ENCODE measurements around the gene MYO1A. TPM values are rescaled to one million over a fixed set of nuclear protein-coding genes. Genes with fewer than 3 reads are reported as not detected.

MYO1A gene
- polyA plus RNA-seq (not detected in 2 replicates), polyA minus RNA-seq (not detected in 2 replicates)

DNA sequence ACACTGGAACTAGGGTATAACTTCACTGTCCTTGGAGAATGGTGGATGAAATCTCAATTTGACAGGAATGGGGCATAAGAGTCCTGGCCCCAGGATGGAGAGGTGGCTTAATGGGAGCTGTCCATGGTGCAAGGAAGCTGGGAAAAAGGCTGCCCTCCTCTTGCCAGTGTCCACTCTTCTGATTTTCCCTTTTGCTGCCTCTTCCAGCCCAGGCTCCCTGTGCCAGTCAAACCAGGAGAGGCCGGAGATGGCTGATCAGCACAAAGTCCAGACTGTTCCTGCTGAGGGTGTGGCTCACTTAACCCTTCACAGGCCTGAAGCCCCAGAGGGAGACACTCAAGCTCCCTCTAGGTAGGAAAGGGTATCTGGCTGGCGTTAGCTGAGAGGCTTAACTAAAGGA is at the start of gene MYO1A:
MYO1A (minus strand) TSS at position 240 of the 400 bp plus-strand sequence. CDS start 1,806 bp downstream, outside the sequence.
- H2AFZ ChIP-seq (ENCODE audit: low read depth, low read length), result no peak within 1 kb of the TSS
- H4K20me1 ChIP-seq (ENCODE audit: insufficient read depth), result no peaks in the 10 kb centered on the region
- no peaks in the 10 kb centered on the region for H3K36me3 ChIP-seq (ENCODE audit: insufficient read depth, low read length)
- no peaks in the 10 kb centered on the region for H3K9me3 ChIP-seq (ENCODE audit: low read length)
- TF ChIP-seq, protein P1, sequence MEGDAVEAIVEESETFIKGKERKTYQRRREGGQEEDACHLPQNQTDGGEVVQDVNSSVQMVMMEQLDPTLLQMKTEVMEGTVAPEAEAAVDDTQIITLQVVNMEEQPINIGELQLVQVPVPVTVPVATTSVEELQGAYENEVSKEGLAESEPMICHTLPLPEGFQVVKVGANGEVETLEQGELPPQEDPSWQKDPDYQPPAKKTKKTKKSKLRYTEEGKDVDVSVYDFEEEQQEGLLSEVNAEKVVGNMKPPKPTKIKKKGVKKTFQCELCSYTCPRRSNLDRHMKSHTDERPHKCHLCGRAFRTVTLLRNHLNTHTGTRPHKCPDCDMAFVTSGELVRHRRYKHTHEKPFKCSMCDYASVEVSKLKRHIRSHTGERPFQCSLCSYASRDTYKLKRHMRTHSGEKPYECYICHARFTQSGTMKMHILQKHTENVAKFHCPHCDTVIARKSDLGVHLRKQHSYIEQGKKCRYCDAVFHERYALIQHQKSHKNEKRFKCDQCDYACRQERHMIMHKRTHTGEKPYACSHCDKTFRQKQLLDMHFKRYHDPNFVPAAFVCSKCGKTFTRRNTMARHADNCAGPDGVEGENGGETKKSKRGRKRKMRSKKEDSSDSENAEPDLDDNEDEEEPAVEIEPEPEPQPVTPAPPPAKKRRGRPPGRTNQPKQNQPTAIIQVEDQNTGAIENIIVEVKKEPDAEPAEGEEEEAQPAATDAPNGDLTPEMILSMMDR (IDR thresholded peaks at IDR 0.05; ENCODE audit: poor library complexity, severe bottlenecking), result no peak
- TF ChIP-seq MXI1 (conservative IDR thresholded peaks at IDR 0.05; ENCODE audit: poor library complexity, severe bottlenecking) (no peak), TAF1 (IDR thresholded peaks at IDR 0.05; ENCODE audit: low read depth) (no peak), EP300 (conservative IDR thresholded peaks at IDR 0.05; ENCODE audit: poor library complexity, severe bottlenecking) (no peak), EZH2 (IDR thresholded peaks at IDR 0.05; ENCODE audit: borderline replicate concordance, insufficient read depth, low read length, poor library complexity, severe bottlenecking) (no peak), RAD21 (conservative IDR thresholded peaks at IDR 0.05) (no peak), POLR2AphosphoS5 (IDR thresholded peaks at IDR 0.05) (no peak)
- TF ChIP-seq, protein P2, sequence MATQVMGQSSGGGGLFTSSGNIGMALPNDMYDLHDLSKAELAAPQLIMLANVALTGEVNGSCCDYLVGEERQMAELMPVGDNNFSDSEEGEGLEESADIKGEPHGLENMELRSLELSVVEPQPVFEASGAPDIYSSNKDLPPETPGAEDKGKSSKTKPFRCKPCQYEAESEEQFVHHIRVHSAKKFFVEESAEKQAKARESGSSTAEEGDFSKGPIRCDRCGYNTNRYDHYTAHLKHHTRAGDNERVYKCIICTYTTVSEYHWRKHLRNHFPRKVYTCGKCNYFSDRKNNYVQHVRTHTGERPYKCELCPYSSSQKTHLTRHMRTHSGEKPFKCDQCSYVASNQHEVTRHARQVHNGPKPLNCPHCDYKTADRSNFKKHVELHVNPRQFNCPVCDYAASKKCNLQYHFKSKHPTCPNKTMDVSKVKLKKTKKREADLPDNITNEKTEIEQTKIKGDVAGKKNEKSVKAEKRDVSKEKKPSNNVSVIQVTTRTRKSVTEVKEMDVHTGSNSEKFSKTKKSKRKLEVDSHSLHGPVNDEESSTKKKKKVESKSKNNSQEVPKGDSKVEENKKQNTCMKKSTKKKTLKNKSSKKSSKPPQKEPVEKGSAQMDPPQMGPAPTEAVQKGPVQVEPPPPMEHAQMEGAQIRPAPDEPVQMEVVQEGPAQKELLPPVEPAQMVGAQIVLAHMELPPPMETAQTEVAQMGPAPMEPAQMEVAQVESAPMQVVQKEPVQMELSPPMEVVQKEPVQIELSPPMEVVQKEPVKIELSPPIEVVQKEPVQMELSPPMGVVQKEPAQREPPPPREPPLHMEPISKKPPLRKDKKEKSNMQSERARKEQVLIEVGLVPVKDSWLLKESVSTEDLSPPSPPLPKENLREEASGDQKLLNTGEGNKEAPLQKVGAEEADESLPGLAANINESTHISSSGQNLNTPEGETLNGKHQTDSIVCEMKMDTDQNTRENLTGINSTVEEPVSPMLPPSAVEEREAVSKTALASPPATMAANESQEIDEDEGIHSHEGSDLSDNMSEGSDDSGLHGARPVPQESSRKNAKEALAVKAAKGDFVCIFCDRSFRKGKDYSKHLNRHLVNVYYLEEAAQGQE (IDR thresholded peaks at IDR 0.05; ENCODE audit: borderline replicate concordance), result no peak
- H3F3A ChIP-seq (ENCODE audit: insufficient read depth, low read length, poor library complexity, severe bottlenecking), result no peaks in the 10 kb centered on the region
- H3K79me2 ChIP-seq (replicated peaks; ENCODE audit: insufficient read depth, low read length), result no peaks in the 10 kb centered on the region
- H3K9me2 ChIP-seq (ENCODE audit: insufficient read depth, low read length), result no peaks in the 10 kb centered on the region
- no peaks in the 10 kb centered on the region for H3K27me3 ChIP-seq (ENCODE audit: insufficient read depth, low read depth, low read length)
- no peak within 1 kb of the TSS for H3K4me3 ChIP-seq (ENCODE audit: low read length)
- no peak within 1 kb of the TSS for H3K27ac ChIP-seq (ENCODE audit: low read length)
- no peak within 1 kb of the TSS for H3K4me2 ChIP-seq (ENCODE audit: low read length)
- no peak within 1 kb of the TSS for H3K9ac ChIP-seq (ENCODE audit: low read length)

DNA sequence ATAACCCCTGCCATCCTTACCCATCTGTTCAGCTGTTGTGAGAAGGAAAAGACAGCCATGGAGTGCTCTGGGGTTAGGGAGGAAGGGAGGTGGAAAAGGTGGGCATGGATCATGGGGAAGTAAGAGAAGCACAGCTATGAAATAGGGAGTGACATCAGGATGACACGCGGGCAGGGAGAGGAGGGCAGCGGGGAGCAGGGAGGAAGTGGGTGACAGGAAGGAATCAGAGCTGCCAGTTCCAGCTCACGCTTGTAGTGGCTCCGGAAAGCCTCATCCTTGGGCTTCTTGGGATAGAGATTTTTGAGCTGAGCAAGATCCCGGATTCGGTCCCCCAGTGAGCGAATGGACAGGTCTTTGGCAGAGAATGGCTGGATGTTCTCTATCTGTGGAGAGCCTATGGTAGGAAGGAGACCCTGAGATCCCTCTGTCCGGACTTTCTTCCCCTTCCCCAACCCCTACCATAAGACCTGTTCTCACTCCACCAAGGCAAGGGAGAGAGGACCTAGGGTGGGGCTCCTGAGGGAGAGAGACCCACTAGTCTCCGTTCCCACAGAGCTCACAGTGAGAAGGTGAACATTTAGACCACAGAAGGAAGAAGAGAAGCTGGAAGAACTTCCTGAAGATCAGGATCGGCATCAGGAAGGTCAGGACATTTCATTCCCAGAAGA is 49.3 kb upstream of the MYO1A start:
- no peaks in the 10 kb centered on the region for H3K36me3 ChIP-seq (ENCODE audit: insufficient read depth, low read length)
- H3F3A ChIP-seq (ENCODE audit: insufficient read depth, low read length, poor library complexity, severe bottlenecking), result no peaks in the 10 kb centered on the region
- no peaks in the 10 kb centered on the region for H3K27me3 ChIP-seq (ENCODE audit: insufficient read depth, low read depth, low read length)
- H3K4me2 ChIP-seq (ENCODE audit: low read length), result no peak overlapping the region
- H2AFZ ChIP-seq (ENCODE audit: low read depth, low read length), result no peak overlapping the region
- H3K79me2 ChIP-seq (replicated peaks; ENCODE audit: insufficient read depth, low read length), result no peaks in the 10 kb centered on the region
- H4K20me1 ChIP-seq (ENCODE audit: insufficient read depth), result no peaks in the 10 kb centered on the region
- no peak for TF ChIP-seq EP300 (conservative IDR thresholded peaks at IDR 0.05; ENCODE audit: poor library complexity, severe bottlenecking)
- no peak for TF ChIP-seq MXI1 (conservative IDR thresholded peaks at IDR 0.05; ENCODE audit: poor library complexity, severe bottlenecking)
- TF ChIP-seq SMC3 (conservative IDR thresholded peaks at IDR 0.05; ENCODE audit: poor library complexity), result no peak
- TF ChIP-seq, protein P2 (IDR thresholded peaks at IDR 0.05; ENCODE audit: borderline replicate concordance), result no peak
- no peak for TF ChIP-seq RAD21 (conservative IDR thresholded peaks at IDR 0.05)
- TF ChIP-seq, protein P1 (IDR thresholded peaks at IDR 0.05; ENCODE audit: poor library complexity, severe bottlenecking), result no peak
- TF ChIP-seq TAF1 (IDR thresholded peaks at IDR 0.05; ENCODE audit: low read depth), result no peak
- no peaks in the 10 kb centered on the region for H3K9me2 ChIP-seq (ENCODE audit: insufficient read depth, low read length)
- H3K9ac ChIP-seq (ENCODE audit: low read length), result no peak overlapping the region
- no peak overlapping the region for H3K4me3 ChIP-seq (ENCODE audit: low read length)
- H3K27ac ChIP-seq (ENCODE audit: low read length), result no peak overlapping the region
- no peaks in the 10 kb centered on the region for H3K9me3 ChIP-seq (ENCODE audit: low read length)
